LNCAP (cell line): ENCODE results near the gene RAX2.

Source experiments
- CTCF ChIP-seq: fragments of 450-650 bp; IDR thresholded peaks from 2 replicates; pipeline ENCODE4 v1.5.1; 2017; ENCODE audit warnings: mild to moderate bottlenecking

RAX2 gene

GRCh38 chr19:3760871-3761361 is 11.1 kb downstream of the RAX2 start:
- no peak for TF ChIP-seq CTCF

- no peak for TF ChIP-seq CTCF
Measured at GRCh38 chr19:3759482-3760254, 12.4 kb downstream of the RAX2 start.

- no peak for TF ChIP-seq CTCF
Measured at GRCh38 chr19:3753631-3754410, 18.2 kb downstream of the RAX2 start.

- no peak for TF ChIP-seq CTCF
Measured at GRCh38 chr19:3752492-3752891, 19.5 kb downstream of the RAX2 start.

- no peak for TF ChIP-seq CTCF
Measured at GRCh38 chr19:3751236-3751635, 20.8 kb downstream of the RAX2 start.

GRCh38 chr19:3750211-3750610 is 21.8 kb downstream of the RAX2 start:
- no peak for TF ChIP-seq CTCF

- no peak for TF ChIP-seq CTCF
Measured at GRCh38 chr19:3748965-3749364, 23.1 kb downstream of the RAX2 start.
